Right lobe of liver (tissue), 6 donors: Measurements from ENCODE around the gene MAT2A. TPM values are rescaled to one million over a fixed set of nuclear protein-coding genes. Genes with fewer than 3 reads are reported as not detected.
A peak's percentile ranks its signal among the peaks of the same experiment; 100 is the strongest.

ENCODE experiments used
- ATAC-seq, 4 donors: fragments of 200-7000 bp; cut with Tn5 transposase; one replicate each; pipeline ENCODE4 v1.9.1; 2020; ENCODE audit warnings: mild to moderate bottlenecking in 4 of 4, moderate library complexity in 4 of 4
- DNase-seq, 3 donors: peaks; one replicate each; pipeline ENCODE4 v3.0.0-alpha.2; 2020
- H3K27ac ChIP-seq, 3 donors: fragments of 200-600 bp; one replicate each; pipeline ENCODE4 v1.8.0; 2022
- H3K27me3 ChIP-seq, 2 donors: fragments of 200-600 bp; one replicate each; pipeline ENCODE4 v1.8.0; 2022
- H3K36me3 ChIP-seq, 4 donors: fragments of 200-600 bp; sonication (generic) in 1 of 4; one replicate each; pipeline versions ENCODE4 v1.5.1 to v1.8.0; 2017 to 2022; ENCODE audit warnings: control low read depth in 1 of 4
- H3K4me1 ChIP-seq, 4 donors: fragments of 200-600 bp; sonication (generic) in 1 of 4; one replicate each; pipeline versions ENCODE4 v1.5.1 to v1.8.0; 2017 to 2022; ENCODE audit warnings: control low read depth in 1 of 4
- H3K4me3 ChIP-seq, 3 donors: fragments of 200-600 bp; one replicate each; pipeline ENCODE4 v1.8.0; 2022
- H3K9me3 ChIP-seq, 4 donors: fragments of 200-600 bp; sonication (generic) in 1 of 4; one replicate each; pipeline versions ENCODE4 v1.5.1 to v1.8.0; 2017 to 2022; ENCODE audit warnings: control low read depth in 1 of 4
- POLR2A ChIP-seq: fragments of 450-650 bp; IDR thresholded peaks from one replicate; pipeline ENCODE4 v1.6.1; 2017; ENCODE audit warnings: antibody characterized with exemption, mild to moderate bottlenecking
- WGBS: methylation state at CpG from one replicate; pipeline ENCODE4 v1.1.6; 2018; ENCODE audit warnings: low coverage, low lambda C conversion rate; ENCODE audit not compliant: insufficient coverage; ENCODE audit errors: missing lambda C conversion rate; 5-methylcytosine and 5-hydroxymethylcytosine counted together
- intact Hi-C, 2 donors: fragments of 100-400 bp; cut with DNase I; formaldehyde crosslinking; loops; one replicate each; pipeline versions ENCODE4 v1.11.2 to v1.14.1; 2022
- total RNA-seq, 6 experiments: library from RNA; depleted of rRNA in 2 of 6; stranded (reverse); fragments of >200 nt in 2 of 6; fragmentation: NEBNext Ultra II Directional in 3 of 6; extraction: Animal tissue kit (Norgen Biotek cat#: 25700) in 3 of 6; gene quantifications; one replicate each; pipeline versions ENCODE4 v1.1.0 to v1.2.4, GENCODE V29; 2016 to 2023
- TF ChIP-seq, protein P1 (sequence below), 4 donors: fragments of 200-600 bp in 3 of 4; fragments of 450-650 bp in 1 of 4; IDR thresholded peaks; one replicate each; pipeline versions ENCODE4 v1.5.1 to v1.8.0; 2016 to 2022; ENCODE audit warnings: antibody characterized with exemption in 4 of 4, mild to moderate bottlenecking in 2 of 4
- donor health status: DM: no; HTN: yes; CAD: no.
- donor health status: DM: no; HTN: no; CAD: no.
- donor health status: DM: no; HTN: no; CAD: no.
- donor health status: DM: no; HTN: yes; CAD: no.
- donor health status: DM: no; HTN: yes; CAD: no.

Gene MAT2A
- total RNA-seq, 6 experiments from 2014 or later: 57.8 to 118 (median 102) TPM

DNA sequence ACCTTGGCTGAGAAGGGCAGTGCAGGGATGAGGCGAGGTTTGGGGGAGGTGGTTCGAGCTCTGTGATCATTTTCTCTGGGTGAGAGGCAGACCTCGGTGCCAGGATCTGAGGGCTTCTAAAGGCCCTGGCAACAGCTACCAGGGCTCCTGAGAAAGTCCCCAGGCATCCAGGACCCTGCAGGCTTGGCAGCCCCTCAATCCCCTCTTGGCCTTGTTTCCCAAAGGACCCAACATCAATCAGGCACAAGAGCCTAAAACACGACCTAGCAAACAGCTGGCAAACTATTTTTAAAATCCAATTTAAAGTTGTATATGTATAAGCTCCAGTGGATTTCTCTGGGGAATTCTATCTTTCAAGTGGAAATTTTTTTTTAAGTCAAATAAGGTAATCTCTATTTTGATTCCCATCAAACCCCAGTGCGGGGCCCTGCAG, 15.0 kb upstream of the MAT2A start:
- no peak for TF ChIP-seq POLR2A
- Histone ChIP-seq H3K9me3 (no peaks in the 10 kb centered on the region), H3K27me3 (no peaks in the 10 kb centered on the region), H3K27ac (no peak overlapping the region), H3K36me3 (no peaks in the 10 kb centered on the region), H3K4me3 (no peak overlapping the region), H3K4me1 (peaks cover 0 to 26% (median 0%) of the 10 kb centered on the region in 4 donors)
- ATAC-seq (no peak), DNase-seq (no peak)
- WGBS: 78% methylated on average over 1 of the region's 5 CpGs
- intact Hi-C loops: no loop called here

DNA sequence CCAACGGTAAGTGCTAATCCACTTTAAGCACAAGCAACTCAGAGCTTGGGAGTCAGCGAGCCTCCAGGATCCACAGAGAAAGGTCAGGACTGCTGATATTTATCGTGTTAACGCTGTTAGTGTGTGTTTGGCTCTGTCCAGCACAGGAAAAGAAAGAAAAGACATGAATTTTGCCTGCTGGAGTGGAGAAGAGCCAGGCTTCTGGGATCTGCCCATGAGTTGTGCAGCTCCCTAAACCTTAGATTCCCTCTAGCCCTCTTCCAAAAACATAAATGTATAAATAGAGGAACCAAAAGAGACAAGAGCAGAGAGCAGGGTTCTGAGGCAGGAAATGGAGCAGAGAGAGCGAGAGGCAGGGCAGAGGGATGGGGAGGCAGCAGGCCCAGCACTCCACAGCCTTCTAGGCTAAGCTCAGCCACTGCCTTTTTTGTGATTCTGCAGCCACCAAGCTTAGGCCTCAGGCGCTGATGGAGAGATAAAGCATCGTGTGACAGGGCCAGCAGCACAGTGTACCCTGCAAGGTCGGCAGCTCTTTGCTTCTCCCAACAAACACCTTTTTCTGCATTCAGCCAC, 14.5 kb upstream of the MAT2A start:
- H3K27me3 ChIP-seq: no peaks in the 10 kb centered on the region
- H3K27ac ChIP-seq: no peak overlapping the region
- intact Hi-C loops: no loop called here
- no peak overlapping the region for H3K4me3 ChIP-seq
- 57% methylated on average over 8 of the region's 8 CpGs for WGBS
- H3K9me3 ChIP-seq: no peaks in the 10 kb centered on the region
- H3K36me3 ChIP-seq: no peaks in the 10 kb centered on the region
- peak in 3 of 4 donors; percentile 30 to 47 (median 38) for ATAC-seq
- peaks cover 0 to 26% (median 0%) of the 10 kb centered on the region in 4 donors for H3K4me1 ChIP-seq
- no peak for DNase-seq
- TF ChIP-seq POLR2A: no peak
- TF ChIP-seq, protein P1, sequence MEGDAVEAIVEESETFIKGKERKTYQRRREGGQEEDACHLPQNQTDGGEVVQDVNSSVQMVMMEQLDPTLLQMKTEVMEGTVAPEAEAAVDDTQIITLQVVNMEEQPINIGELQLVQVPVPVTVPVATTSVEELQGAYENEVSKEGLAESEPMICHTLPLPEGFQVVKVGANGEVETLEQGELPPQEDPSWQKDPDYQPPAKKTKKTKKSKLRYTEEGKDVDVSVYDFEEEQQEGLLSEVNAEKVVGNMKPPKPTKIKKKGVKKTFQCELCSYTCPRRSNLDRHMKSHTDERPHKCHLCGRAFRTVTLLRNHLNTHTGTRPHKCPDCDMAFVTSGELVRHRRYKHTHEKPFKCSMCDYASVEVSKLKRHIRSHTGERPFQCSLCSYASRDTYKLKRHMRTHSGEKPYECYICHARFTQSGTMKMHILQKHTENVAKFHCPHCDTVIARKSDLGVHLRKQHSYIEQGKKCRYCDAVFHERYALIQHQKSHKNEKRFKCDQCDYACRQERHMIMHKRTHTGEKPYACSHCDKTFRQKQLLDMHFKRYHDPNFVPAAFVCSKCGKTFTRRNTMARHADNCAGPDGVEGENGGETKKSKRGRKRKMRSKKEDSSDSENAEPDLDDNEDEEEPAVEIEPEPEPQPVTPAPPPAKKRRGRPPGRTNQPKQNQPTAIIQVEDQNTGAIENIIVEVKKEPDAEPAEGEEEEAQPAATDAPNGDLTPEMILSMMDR (IDR thresholded peaks at IDR 0.05): no peak

DNA sequence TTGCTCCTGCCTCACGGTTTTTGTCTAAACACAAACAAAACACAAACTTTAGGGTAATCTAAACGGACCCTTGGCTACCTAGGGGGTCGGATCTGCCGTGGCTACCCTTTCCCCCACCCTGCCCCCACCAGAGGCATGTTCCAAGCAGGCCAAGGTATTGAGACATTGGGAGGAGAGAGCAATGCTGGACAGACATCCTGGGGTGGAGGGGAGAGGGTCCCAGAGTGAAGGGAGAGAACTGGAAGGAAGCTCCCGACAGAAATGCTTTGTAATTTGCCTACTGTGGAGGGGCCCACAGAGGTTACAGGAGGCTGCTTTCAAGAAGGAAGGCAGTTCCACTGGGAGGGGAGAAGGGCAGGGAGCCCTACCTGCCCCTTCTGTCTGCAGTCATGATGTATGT, 13.9 kb upstream of the MAT2A start:
- no peak for DNase-seq
- intact Hi-C loops: no loop called here
- 73% methylated on average over 5 of the region's 5 CpGs for WGBS
- Histone ChIP-seq H3K9me3 (no peaks in the 10 kb centered on the region), H3K4me1 (peaks cover 0 to 26% (median 0%) of the 10 kb centered on the region in 4 donors), H3K36me3 (no peaks in the 10 kb centered on the region), H3K27me3 (no peaks in the 10 kb centered on the region), H3K27ac (no peak overlapping the region), H3K4me3 (no peak overlapping the region)
- TF ChIP-seq, protein P1 (IDR thresholded peaks at IDR 0.05): no peak
- no peak for TF ChIP-seq POLR2A
- ATAC-seq: no peak

DNA sequence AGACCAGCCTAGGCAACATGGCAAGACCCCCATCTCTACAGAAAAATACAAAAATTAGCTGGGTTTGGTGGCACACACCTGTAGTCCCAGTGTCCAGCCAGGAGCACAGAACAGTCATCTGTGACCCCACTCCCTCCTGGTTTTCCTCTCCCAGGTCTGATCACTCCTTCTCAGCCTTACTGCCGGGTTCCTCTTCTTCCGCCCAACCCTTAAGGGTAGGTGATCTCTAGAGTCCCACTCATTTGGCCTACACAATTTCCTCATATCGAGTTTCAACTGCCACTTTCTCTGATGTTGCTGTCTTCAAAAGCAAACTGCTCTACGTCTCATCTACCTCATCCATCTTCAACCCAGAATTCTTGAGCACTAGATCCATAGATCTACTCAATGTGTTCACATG, 13.4 kb upstream of the MAT2A start:
- intact Hi-C loops: no loop called here
- H3K4me1 ChIP-seq: peaks cover 0 to 26% (median 0%) of the 10 kb centered on the region in 4 donors
- DNase-seq (no peak), ATAC-seq (no peak)
- no peak overlapping the region for H3K27ac ChIP-seq
- 73% methylated on average over 4 of the region's 4 CpGs for WGBS
- TF ChIP-seq POLR2A: no peak
- TF ChIP-seq, protein P1 (IDR thresholded peaks at IDR 0.05): no peak
- H3K4me3 ChIP-seq: no peak overlapping the region
- no peaks in the 10 kb centered on the region for H3K27me3 ChIP-seq
- no peaks in the 10 kb centered on the region for H3K36me3 ChIP-seq
- H3K9me3 ChIP-seq: no peaks in the 10 kb centered on the region

DNA sequence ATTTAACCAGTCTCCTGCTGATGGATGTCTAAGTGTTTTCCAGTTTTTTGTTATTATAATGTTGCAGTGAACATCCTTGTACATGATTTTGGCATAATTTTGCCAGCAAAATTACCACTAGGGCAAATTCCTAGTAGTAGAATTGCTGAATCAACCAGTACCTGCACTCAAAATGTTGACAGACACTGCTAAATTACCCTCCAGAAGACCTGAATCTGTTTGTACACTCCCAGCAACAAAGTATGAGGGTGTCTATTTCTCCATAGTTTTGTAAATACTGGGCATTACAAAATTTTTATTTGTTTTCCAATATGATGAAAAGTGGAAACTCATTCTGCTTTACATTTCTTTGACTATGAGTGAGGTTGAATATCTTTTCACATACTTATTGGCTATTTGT, 11.2 kb upstream of the MAT2A start:
- Histone ChIP-seq H3K9me3 (no peaks in the 10 kb centered on the region), H3K4me3 (no peak overlapping the region), H3K27me3 (no peaks in the 10 kb centered on the region), H3K27ac (no peak overlapping the region), H3K36me3 (no peaks in the 10 kb centered on the region), H3K4me1 (peaks cover 0 to 35% (median 4%) of the 10 kb centered on the region in 4 donors)
- ATAC-seq: peak; percentile 18 to 58 (median 51)
- no peak for DNase-seq
- intact Hi-C loops: no loop called here
- TF ChIP-seq, protein P1 (IDR thresholded peaks at IDR 0.05): no peak
- no peak for TF ChIP-seq POLR2A
